ENCODE data around the gene COL8A1.

The COL8A1 gene

GRCh38 chr3:99678023-99678422 lies 39.6 kb downstream of the COL8A1 start:
- no peak for FAIRE-seq

- FAIRE-seq = no peak
These were observed 40.5 kb downstream of the COL8A1 start for GRCh38 chr3:99678896-99679295.

DNA sequence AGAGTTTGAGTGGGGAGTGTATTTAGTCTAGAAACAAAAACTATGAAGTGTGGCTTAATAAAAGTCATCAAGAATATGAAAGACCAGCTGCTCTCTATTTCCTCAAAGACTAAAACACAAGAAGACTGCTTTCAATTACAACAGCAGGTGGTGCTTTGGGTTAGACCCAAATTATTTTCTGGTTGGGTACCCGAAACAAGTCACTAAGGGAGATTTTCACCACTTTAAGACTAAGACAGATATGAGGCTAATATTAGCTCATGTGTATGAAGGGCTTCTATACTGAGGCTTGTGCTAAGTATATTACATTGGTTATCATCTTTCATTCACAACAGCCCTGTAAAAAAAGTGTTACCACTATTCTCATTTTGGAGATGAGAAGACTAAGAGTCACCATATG lies 43.1 kb downstream of the COL8A1 start:
- no peak for FAIRE-seq

DNA sequence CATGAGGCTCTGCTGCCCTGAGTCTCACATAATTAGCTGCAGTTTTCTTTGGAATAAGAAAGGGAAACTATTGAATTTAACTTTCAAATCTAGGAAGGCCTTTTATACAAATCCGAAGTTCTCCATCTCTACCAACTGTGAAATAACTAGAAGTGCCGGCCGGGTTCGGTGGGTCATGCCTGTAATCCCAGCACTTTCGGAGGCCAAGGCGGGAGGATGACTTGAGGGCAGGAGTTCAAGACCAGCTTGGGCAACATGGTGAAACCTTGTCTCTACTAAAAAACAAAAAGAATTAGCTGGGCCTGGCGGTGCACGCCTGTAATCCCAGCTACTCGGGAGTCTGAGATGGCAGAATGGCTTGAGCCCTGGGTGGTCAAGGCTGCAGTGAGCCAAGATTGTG lies 43.6 kb downstream of the COL8A1 start:
- FAIRE-seq = no peak

GRCh38 chr3:99683465-99683864 lies 45.1 kb downstream of the COL8A1 start:
- FAIRE-seq = no peak

DNA sequence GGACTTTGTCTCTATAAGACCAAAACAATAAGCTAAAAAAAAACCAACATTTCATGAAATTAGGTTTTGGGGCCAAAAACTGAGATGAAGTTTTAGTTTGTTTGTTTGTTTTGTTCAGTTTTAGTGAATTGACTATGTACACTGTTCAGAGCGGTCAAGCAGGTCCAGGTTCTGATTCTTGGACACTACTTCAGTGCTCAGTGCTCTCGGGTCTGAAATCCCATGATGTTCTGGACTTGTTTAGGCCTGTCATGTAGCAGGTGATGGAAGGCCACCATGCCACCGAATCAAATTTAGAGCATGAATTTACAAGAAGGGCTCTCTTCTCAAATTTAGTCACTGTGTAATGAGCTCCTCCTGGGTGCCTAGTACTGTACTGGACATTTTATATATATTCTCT lies 45.5 kb downstream of the COL8A1 start:
- no peak for FAIRE-seq

DNA sequence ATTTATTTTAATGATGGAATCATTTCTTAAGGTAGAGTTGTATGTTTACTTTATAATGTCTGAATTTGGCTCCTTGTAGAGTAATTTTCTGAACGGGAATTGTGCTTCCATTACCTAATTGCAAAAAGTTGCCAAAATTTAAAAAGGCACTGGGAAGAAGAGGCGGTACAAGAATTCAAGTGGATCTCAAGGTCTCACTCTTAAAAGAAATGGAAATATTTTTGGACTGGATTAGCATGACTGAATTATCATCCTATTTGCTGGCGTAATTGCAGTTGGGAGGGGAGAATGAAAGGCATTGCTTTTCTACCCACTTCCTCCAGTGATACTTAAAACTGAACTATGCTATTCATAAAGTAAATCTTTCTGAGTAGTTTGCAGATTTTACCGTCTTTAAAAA lies 46.2 kb downstream of the COL8A1 start:
- no peak for FAIRE-seq

GRCh38 chr3:99686469-99686868 lies 48.1 kb downstream of the COL8A1 start:
- FAIRE-seq = no peak

- no peak for FAIRE-seq
These were observed 48.7 kb downstream of the COL8A1 start for GRCh38 chr3:99686955-99687612.

DNA sequence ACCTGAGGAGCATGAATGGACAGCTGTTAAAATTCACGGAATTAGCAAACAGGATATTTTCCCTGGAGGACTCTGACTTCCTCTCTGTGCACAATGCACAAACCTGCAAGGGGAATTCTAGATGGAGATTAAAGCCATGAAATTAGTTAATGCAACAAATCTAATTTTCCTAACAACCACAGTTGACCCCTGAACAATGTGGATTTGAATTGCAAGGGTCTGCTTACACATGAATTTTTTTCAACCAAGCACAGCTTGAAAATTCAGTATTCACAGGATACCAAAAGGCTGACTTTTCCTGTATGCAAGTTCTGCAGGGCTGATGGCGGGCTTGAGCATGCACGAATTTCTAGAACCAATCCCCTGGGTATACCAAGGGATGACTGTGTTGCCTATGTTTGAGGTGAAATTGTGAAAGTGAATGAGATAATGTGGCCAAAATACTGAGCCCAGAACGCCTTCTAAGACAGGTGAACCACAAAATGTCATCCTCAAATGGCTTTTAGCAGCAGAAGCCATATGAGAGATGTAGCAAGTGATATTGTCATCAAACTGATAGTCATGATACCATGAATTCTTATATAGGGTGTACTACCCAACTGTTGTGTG lies 52.5 kb downstream of the COL8A1 start:
- FAIRE-seq = no peak

DNA sequence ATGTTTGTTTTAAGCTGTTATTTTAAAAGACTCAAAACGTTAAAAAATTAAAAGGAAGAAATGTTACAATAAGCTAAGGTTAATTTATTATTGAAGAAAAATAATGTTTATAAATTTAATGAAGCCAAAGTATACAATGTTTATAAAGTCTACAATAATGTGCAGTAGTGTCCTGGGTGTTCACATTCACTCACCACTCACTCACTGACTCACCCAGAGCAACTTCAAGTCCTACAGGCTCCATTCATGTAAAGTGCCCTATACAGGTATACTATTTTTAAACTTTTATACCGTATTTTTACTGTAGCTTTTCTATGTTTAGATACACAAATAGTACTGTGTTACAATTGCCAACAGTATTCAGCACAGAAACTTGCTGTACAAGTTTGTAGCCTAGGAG lies 55.2 kb downstream of the COL8A1 start:
- no peak for FAIRE-seq

DNA sequence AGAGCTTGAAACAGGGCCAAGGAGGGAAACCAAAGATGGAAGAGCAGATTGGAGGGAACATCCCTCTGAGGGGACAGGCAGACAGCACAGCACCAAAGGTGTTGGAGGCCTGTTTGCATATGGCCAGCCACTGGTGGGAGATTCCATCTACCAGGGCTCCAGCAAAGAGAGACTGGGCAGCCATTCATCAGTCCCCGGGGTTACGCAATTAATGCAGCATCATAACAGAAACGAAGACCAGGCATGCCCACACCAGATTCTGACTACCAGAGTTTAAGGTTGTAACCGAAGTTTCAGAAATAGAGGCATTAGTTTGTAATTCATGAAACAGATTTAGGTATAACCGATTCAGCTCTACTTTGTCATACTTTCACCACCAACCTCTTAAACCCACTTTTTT lies 58.1 kb downstream of the COL8A1 start:
- no peak for FAIRE-seq

- FAIRE-seq = no peak
These were observed 58.9 kb downstream of the COL8A1 start for GRCh38 chr3:99697250-99697649.

GRCh38 chr3:99698932-99699331 lies 60.5 kb downstream of the COL8A1 start:
- no peak for FAIRE-seq

- no peak for FAIRE-seq
These were observed 61.4 kb downstream of the COL8A1 start for GRCh38 chr3:99699841-99700240.

DNA sequence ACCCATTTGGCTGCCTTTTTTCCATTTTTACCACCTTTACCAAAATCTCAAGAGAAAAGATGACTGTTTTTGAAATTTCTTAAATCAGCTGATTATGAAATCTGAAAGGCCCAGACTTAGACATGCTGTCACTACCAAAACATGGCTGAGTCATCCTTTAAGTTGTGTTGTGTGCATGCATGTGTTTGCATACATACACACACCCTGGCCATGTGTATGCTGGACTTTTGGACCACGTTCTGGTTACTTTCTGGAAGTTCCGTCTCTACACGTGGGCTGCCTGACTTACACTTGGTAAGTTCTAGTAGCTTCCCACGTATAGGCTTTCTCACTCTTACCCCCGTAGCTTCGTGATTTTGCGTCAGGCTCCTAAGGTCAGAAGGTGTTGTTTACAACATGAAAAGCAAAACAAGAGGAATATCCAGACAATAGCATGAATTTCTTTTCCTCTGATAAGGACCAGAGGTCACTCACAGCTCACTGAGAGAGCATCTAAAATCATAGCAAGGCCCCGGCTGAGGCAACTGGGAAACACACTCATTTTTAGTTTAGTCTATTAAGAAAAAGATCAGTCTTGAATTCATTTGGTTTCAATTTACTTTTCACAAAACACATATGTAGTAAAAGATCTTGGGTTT lies 62.4 kb downstream of the COL8A1 start:
- FAIRE-seq = no peak

- FAIRE-seq = no peak
These were observed 64.9 kb downstream of the COL8A1 start for GRCh38 chr3:99702953-99703943.

GRCh38 chr3:99704417-99704816 lies 66.0 kb downstream of the COL8A1 start:
- no peak for FAIRE-seq

DNA sequence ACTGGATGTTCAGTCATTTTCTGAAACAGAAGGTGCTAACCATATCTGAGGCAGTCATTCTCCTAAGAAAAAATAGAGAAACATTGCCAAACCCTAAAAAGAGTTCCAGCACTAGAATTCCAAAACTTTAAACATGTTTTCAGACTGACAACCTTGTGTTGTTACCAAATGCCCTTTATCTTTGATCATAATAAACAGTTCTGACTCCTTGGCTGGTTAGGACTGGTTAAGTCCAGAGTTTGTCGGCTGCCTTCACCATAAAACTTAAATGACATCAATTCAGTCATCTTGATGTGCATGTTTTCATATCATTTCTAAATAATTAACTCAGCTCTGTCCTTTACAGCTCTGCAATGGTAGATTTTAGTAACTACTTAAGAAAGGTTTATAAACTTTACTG lies 68.0 kb downstream of the COL8A1 start:
- no peak for FAIRE-seq

- FAIRE-seq = no peak
These were observed 69.9 kb downstream of the COL8A1 start for GRCh38 chr3:99708207-99708745.

- no peak for FAIRE-seq
These were observed 71.3 kb downstream of the COL8A1 start for GRCh38 chr3:99709686-99710085.

DNA sequence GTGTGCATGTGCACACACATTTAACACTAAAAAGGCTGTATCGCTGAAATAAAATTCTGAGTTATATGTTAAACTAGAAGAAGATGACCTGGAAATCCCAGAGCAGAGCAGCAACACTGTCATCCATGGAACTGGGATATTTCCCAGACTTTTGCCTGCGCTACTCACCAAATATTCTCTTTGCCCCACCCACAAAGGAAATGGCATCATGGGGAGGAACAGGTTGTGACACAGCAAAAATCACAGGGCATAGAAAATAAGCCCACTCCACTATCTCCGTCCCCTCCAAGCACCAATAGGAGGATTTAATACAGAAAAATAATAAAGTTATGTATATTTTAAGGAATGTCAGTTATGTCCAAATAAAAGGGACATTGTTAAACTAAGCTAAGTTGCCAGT lies 71.7 kb downstream of the COL8A1 start:
- FAIRE-seq = no peak

GRCh38 chr3:99711351-99711750 lies 73.0 kb downstream of the COL8A1 start:
- FAIRE-seq = no peak
